Measurements from ENCODE around the gene C1orf21.

Gene C1orf21

DNA sequence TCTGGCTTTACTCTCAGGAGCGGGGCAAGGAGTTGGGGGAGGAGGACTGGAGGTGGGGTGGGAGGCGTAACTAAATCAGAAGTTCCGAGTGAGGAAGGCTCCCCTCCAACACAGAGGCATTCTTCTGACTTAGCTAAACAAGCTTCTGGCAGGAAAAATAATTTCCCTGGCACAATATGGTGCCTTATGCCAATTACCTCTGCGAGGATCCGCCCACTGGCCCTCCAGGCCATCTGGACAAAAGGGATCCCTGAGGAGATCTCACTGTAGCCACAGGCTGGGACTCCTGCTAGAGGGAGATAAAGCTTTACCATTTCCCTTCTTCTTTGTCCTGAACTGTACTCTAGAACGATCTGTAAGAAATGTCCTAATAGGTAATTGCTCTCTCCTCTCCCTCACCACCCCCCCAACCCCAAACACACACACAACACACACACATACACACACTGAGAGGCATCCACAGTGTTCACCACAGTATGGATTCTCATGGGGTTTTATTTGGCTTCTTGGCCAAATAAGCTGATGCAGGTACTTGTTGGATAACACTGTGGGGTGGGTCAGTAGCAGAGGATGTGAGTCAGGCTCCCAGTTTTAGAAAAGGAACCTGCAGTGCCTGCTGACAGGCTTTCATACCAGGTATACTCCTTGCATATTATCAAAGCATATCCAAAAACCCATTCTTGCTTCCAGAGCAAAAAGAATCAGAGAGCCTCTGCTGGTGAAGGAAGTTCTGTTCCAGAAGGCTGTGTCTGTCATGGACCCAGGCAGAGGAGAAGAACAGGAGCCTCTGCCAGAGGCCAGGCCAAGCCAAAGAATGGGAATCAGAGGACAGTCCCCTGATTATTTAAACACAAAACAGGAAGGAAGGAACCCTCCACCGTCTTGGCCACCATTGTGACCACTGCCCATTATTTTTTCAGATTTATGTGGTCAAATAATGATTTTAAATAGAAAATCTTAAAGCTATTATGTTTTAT, 169.1 kb downstream of the C1orf21 start:
- no peak for DNase-seq (ENCODE audit: low read depth in 2 of 2)

DNA sequence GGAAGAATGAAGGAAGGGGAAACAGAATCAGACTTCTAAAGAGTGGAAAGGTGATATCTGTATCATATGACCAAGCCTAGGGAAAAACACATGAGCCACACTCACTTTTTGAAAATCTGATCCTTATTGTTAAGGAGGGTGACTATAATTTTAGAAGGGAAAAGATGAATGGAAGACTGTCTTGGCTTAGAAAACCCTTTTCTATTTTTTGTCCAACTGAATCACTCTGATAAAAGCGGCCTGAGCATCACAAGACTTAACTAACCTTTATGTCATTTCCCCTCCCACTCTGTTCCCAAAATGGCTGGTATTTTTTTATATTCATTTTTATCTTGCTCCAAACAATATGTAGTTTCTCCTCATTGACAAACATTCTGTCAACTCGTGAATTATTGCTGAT, 169.8 kb downstream of the C1orf21 start:
- DNase-seq (ENCODE audit: low read depth in 2 of 2), result no peak

DNA sequence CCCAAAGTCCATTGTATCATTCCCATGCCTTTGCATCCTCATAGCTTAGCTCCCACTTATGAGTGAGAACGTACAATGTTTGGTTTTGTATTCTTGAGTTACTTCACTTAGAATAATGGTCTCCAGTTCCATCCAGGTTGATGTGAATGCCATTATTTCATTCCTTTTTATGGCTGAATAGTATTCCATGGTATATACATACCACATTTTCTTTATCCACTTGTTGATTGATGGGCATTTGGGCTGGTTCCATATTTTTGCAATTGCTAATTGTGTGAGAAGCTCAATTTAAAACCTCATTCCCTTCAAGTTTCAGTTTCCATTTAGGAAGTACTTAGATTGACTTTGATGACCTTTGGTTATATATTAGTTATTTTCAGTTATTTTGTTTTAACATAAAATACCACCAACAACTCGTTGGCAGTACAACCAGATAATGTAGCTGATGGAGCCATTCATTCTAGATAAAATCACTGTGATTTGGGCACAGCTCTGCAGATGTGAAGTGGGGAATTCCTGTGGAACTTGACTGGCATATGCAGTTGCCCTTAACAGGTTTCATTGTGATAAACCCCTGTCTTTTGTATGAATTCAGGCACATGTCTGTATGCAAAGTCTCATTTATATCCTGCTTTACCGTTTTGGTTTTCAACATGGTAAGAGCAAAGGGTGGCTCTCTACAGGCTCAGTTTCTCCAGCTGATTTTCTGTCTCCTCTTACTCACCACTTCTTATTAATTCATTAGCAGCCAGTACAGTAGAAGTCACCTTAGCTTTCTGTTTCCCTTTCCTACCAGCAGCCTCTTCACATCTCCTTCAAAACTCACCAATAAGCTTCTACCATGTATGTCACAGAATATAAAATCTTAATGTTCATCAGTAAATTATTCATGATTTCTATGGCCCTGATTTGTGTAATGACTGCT, 170.9 kb downstream of the C1orf21 start:
- no peak for DNase-seq (ENCODE audit: low read depth in 2 of 2)

DNA sequence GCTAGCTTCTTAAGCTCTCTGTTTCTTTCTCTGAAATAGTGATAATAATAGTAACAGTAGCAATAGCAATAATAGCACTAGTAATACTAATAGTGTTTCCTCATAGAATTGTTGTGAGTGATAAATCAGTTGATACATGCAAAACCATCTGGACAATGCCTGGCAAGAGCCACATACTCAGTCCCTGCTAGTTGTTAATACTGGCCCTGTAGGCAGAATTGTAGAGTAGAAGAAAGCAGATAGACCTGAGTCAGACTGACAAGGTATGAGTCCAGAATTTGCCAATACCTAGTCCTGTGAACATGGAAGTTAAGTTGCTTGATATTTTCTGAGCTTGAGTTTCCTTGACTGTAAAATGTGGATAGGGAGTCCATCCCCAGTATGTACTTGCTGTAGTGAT, 171.9 kb downstream of the C1orf21 start:
- DNase-seq (ENCODE audit: low read depth in 2 of 2), result no peak

DNA sequence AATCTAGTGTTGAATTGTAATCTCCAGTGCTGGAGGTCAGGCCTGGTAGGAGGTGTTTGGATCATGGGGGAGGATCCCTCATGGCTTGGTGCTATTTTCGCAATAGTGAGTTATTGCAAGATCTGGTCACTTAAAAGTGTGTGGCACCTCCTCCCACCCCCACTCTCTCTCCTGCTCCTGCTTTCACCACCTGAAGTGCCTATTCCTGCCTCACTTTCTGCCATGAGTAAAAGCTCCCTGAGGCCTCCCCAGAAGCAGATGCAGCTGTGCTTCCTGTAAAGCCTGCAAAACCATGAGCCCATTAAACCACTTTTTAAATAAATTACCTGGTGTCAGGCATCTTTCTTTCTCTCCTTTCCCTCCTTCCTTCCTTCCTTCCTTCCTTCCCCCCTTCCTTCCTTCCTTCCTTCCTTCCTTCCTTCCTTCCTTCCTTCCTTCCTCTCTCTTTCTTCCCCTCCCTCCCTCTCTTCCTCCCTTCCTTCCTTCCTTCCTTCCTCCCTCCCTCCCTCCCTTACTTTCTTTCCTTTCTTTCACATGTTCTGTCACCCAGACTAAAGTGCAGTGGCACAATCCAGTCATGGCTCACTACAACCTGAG, 172.4 kb downstream of the C1orf21 start:
- no peak for DNase-seq (ENCODE audit: low read depth in 2 of 2)

DNA sequence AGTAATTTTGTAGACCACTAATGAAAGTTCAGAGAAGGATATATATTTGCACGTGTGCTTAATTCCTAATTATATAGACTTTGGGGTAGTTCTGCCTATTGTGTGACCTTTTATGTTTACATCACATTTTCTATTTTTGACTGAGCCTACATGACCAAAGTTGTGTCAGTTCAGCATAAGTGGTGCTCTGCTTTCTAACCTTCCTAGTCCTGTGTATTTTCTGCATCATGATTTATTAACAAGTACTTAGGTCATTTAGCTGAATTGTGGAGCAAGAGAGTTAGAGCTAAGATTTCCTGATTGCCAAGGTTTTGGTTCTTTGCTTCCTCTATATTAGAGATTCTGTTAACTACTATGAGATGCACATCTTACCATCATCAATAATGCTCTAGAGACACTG, 176.0 kb downstream of the C1orf21 start:
- no peak for DNase-seq (ENCODE audit: low read depth in 2 of 2)

DNA sequence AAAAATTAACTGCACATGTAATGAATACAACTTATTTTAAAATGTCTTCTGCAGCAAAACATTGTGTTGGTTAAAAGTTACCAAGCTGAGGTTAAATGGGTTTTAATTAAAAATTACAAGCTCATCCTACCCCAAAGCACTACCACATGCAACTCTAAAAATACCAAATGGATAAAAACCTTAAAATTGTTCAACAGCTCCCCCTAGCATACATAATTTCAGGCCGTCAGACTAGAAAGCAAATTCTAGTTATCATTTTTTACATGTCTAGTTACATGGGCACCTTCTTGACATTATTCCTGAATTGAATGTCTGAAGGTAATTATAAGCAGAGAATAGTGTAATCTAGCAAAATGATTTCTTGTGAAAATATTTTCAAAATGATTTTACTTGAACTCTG, 176.5 kb downstream of the C1orf21 start:
- DNase-seq (ENCODE audit: low read depth in 2 of 2), result no peak

DNA sequence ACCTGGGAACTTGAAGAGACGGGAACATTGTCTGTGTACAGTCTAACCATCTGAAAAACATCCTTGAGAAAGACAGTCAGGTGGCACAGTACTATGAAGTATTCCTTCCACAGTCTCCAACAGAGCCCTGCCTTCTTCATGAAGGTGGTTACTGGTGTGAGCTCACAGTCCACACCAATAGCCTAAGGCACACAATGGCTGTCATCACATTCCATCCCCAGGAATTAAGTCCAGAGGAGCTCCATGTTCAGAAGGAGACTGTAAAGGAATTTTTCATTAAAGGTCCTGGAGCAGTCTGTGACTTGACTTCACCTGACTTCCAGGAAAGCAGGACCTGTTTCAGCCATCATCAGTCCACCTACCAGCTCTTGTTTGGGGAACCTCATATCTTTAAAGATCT, 180.2 kb downstream of the C1orf21 start:
- no peak for DNase-seq (ENCODE audit: low read depth in 2 of 2)

DNA sequence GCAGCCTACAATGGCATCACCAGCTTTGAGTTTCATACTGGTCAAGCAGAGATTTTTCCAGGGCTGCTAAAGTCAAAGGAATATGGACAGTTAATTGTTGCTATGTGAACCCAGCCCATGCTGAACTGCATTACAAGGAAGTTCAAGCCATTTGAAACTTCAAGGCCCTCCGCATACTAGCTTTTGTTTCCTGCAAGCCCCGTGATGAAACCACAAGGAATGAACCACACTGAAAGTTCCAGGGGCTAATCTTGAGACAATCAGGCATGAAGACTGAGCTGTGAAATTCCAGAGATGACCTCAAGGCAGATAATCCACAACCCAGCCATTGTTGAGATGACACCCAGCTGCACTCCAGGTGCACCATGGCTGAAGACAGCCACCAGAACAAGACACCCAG, 180.8 kb downstream of the C1orf21 start:
- peak; percentile 26 to 42 for DNase-seq (ENCODE audit: low read depth in 2 of 2)

DNA sequence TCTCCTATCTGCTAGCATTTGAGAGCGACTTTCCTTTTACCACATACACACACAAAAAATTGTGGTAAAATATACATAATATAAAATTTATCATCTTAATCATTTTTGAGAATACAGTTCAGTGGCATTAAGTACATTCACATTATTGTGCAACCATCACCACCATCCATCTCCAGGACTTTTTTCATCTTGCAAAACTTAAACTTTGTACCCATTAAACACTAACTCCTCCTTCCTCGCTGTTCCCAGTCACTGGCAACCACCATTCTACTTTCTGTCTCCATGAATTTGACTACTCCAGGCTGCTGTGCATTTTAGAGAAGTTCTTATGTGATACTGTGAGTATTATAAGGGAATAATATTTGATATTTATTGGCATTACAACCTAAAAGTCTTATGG, 181.3 kb downstream of the C1orf21 start:
- DNase-seq (ENCODE audit: low read depth in 2 of 2), result no peak

DNA sequence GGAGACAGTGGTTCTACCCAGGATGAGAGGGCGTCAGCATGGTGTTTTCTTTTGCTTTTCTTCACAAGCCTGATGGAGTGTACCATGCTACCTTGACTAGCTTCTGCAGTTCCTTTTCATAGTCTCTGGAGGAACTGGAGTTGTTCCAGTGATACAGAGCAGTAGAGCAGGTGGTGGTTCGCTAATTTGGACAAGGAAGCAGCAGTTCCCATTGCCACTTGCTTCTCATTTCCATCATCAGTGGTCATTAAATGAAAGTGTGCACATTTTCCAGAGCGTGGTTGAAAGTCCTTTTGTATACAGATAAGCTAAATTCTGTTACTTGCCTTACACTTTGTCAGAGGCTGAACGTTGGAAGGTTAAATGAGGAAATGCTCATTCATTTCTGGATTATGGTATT, 182.3 kb downstream of the C1orf21 start:
- DNase-seq (ENCODE audit: low read depth in 2 of 2), result no peak

DNA sequence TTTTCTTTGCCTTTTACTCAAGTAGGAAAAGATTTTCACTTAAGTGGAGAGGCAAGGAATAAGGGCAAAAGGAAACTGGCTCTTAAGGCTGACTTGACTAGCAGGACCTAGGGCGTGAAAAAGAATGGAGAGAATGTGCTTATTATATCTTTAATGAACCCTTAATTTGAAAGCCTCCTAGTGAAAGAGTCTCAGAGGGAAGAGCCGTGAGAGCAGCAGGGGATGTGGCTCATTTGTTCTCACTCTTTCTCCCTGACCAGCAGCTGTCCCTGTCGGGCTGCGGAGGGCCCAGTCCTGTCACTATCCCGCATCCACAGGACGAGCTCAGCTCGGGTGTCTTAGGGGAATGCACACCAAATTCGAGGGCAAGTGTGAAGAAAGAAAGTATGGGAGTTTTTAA, 187.8 kb downstream of the C1orf21 start:
- no peak for DNase-seq (ENCODE audit: low read depth in 2 of 2)

DNA sequence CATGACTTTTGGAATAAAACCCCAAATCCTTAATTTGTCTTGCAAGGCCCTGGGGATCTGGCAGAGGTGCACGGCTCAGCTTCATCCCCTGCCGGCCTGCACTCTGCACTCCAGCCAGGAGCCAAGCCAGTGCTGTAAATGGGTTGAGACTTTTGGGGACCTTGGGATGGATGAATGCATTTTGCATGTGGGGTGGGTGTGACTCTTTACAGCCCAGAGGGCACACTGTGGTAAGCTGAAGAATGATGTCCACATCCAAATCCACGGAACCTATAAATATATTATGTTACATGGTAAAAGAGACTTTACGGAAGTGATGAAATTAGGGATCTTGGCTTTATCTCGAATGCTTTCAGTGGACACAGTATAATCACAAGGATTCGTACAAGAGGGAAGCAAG, 190.0 kb downstream of the C1orf21 start:
- DNase-seq (ENCODE audit: low read depth in 2 of 2), result no peak

DNA sequence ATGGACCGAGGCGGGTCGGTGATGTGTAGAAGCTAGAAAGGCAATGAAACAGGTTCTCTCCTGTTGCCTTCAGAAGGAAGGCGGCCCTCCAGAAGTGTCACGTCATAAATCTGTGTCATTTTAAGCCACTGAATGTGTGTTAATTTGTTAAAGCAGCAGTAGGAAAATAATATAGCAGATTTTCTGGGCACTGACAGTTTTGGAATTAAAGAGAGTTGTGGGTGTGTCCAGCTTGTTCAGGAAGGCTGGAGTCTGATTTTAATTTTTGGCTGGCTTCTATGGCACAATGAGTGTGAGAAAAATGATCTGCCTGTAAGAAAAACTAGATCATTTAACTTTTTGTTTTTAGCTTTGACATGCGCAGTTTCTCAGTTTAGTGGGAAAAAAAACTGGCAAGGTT, 190.5 kb downstream of the C1orf21 start:
- DNase-seq (ENCODE audit: low read depth in 2 of 2), result no peak

DNA sequence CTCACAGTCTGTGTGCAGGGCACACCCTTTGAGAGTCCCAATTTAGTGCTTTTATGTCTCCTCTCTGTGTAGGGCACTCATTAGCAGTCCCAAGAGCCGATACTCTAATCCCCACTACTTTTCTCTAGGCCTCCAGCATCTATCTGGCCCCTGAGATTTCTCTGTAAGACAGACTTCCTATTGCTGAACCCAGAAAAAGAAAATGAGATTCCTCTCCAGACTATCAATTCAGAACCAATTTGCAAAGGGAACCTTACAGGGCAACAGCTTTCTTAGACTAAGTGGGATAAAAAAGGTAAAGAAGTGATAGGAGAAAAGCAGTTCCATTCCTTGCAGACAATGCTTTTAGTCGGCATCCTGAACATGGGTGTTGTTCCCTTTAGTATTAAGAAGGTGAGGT, 195.6 kb downstream of the C1orf21 start:
- DNase-seq (ENCODE audit: low read depth in 2 of 2), result no peak

DNA sequence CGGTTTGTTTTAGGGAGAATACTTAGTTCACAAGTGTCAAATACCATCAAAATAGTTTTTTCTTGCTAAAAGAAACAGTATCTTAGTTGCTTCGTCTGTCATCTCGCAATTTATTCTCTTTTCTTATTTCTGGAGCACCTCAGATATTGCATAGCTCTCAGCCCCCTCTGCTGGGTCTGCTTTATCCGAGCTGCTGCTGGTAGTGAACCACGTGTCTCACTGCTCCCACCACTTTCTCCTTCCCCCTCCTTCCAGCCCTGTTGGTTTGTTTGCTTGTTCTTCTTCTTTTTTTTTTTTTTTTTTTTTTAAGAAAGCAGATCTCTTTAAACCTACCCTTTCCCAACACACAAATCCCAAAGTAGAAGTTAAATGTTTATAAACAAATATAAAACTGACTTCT, 197.0 kb downstream of the C1orf21 start:
- no peak for DNase-seq (ENCODE audit: low read depth in 2 of 2)

DNA sequence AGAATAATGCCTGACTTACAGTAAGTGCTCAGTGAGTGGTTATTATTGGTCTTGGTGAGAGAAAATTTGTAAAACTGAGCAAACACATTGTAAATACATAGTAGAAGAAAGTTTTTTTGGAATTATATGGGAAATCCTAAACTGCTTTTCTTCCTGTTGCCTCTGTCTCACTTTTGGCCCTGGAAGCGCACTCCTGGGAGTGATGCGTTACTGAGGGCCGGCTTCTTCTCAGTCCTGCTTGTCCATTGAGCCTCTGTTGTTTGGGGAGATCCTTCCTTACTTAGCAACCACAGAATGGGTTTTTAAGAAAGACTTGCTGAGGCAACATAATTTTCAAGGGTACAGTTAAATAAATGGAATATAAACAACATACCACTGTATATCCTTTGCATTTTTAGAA, 201.9 kb downstream of the C1orf21 start:
- DNase-seq (ENCODE audit: low read depth in 2 of 2), result no peak

DNA sequence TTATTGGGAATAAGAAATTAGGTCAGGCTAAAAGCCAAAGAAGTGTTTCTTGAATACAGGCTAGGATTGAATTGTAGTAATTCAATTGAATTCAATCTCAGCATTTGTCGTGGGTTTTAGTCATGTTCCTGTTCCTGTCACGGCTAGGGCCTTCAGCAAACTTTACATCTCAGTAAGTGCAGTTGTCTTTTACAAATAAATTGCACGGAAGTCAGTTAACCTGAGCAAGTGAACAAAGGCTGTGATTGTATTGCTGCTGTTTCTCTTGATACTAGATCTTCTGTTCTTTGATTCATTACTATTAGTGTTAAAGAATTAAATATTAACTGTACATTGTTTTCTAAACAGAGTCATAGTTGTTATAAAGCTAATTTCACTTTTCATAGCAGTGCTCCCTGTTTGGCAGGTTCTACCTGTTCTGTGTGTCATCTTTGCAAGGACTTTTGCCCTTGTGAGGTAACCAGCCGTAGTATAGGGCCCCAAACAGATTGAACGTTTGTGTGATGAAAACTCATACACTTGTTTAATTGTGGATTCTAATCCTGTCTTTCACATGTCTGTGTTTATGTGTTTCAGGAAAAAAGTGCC, 203.4 kb downstream of the C1orf21 start:
- no peak for DNase-seq (ENCODE audit: low read depth in 2 of 2)

DNA sequence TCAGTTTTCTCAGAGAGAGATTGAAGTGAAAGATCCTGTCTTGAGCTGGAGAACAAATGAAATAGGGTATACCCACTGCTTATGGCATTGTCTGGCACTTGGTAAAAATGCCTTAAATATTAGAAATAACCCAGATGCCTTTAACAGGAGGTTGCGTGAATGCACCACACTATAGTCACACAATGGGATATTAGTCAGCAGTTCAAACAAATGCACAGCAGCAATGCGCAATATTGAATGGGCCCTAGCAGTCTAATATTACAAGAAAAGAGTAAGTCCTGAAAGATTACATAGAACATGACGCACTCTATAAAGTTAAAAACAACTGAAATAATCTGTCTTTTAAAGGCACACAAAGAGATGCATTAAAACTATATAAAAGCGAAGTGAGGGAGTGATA, 206.8 kb downstream of the C1orf21 start:
- no peak for DNase-seq (ENCODE audit: low read depth in 2 of 2)

DNA sequence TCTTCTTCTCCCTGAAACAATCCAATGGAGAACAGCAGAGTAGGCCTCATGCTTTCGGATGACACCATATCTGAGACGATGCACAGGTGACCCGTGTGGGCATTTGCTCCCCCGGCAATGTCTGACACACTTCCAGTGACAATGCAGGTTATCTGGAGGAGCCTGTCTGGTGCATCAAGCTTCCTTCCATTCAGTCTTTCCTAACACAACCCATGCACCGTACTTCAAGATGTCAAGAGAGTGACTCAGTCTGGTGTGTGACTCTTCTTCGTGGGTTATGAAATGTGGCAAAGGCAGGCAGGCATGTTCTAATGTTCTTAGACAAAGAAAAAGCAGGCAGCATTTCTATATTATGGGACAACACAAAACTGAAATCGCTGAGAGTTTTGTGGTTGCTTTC, 208.8 kb downstream of the C1orf21 start:
- DNase-seq (ENCODE audit: low read depth in 2 of 2), result peak; percentile 21 to 29

DNA sequence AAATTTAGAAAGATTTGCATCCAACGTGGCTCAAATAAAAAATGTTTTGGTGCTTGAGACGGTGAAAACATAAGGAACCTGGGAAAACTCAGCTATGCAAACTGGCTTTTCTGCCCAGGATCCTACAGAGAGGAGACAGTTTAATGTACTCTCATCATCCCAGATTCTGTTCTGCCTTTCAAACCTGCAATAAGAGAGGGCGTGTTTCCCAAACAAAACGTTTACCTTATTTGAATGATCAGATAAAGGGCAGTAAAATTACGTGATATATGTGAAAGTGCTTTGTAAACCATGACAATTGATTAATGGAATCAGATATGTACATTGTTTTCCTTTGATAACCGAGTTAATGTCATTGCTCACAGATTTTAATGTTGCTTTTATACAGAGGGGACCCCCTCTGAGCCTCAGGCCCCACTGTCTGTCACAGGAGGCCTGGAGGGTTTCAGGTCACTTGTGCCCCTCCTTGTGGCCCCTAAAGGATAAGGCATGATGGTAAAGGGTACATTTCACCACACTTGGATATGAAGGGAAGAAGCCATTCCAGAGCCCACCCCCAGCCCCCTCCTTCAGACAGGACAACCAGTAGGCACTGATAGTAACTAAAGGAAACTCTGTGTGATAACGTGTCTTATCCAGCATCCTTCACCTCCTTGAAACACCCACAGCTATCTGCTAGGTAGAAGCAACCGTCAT, 210.3 kb downstream of the C1orf21 start:
- DNase-seq (ENCODE audit: low read depth in 2 of 2), result no peak
